SK-N-SH treated with all-trans-retinoic acid at 6 μM for 48 hours (cell line): ENCODE data around the gene GCGR.

Experiments
- OSR1 ChIP-seq: fragments of 250-450 bp; sonication (Bioruptor Pico); IDR thresholded peaks from 2 replicates; pipeline ENCODE4 v1.8.0; 2022; ENCODE audit warnings: moderate library complexity, mild to moderate bottlenecking, inconsistent platforms
- TCF4 ChIP-seq: fragments of 250-450 bp; sonication (Bioruptor Pico); IDR thresholded peaks from 2 replicates; pipeline ENCODE4 v1.8.0; 2021; ENCODE audit warnings: mild to moderate bottlenecking, moderate library complexity, borderline replicate concordance
- ZFP3 ChIP-seq: fragments of 250-450 bp; sonication (Bioruptor Pico); IDR thresholded peaks from 2 replicates; pipeline ENCODE4 v1.5.0; 2020; ENCODE audit warnings: mild to moderate bottlenecking, moderate library complexity
- TF ChIP-seq, protein P1 (sequence below): fragments of 250-450 bp; sonication (Bioruptor Pico); IDR thresholded peaks from 2 replicates; pipeline ENCODE4 v1.5.0; 2020; ENCODE audit warnings: mild to moderate bottlenecking, moderate library complexity
- TF ChIP-seq, protein P2 (sequence below): fragments of 250-450 bp; sonication (Bioruptor Pico); IDR thresholded peaks from 2 replicates; pipeline ENCODE4 v1.5.1; 2020; ENCODE audit warnings: low read depth, mild to moderate bottlenecking, moderate library complexity

DNA sequence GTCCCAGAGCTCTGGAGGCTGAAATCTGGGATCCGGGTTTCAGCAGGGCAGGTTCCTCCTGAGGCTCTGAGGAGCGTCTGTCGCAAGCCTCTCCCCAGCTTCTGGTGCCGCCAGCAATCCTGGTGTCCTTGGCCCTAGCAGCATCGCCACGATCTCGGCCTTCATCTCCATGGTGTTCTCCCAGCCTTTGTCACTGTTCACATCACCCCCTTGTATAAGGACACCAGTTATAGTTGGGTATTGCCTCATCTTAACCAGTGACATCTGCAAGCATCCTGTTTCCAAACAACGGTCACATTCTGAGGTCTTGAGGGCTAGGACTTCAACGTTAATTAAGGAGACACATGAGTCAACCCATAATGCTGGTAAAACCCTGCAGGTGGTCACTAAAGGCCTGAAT is 33.7 kb downstream of the GCGR start:
- TF ChIP-seq, protein P1, sequence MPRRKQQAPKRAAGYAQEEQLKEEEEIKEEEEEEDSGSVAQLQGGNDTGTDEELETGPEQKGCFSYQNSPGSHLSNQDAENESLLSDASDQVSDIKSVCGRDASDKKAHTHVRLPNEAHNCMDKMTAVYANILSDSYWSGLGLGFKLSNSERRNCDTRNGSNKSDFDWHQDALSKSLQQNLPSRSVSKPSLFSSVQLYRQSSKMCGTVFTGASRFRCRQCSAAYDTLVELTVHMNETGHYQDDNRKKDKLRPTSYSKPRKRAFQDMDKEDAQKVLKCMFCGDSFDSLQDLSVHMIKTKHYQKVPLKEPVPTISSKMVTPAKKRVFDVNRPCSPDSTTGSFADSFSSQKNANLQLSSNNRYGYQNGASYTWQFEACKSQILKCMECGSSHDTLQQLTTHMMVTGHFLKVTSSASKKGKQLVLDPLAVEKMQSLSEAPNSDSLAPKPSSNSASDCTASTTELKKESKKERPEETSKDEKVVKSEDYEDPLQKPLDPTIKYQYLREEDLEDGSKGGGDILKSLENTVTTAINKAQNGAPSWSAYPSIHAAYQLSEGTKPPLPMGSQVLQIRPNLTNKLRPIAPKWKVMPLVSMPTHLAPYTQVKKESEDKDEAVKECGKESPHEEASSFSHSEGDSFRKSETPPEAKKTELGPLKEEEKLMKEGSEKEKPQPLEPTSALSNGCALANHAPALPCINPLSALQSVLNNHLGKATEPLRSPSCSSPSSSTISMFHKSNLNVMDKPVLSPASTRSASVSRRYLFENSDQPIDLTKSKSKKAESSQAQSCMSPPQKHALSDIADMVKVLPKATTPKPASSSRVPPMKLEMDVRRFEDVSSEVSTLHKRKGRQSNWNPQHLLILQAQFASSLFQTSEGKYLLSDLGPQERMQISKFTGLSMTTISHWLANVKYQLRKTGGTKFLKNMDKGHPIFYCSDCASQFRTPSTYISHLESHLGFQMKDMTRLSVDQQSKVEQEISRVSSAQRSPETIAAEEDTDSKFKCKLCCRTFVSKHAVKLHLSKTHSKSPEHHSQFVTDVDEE (CRISPR knock-in tag), result no peak
- TF ChIP-seq TCF4 (CRISPR knock-in tag), result no peak
- TF ChIP-seq ZFP3 (CRISPR knock-in tag), result no peak
- no peak for TF ChIP-seq OSR1 (CRISPR knock-in tag)
- TF ChIP-seq, protein P2, sequence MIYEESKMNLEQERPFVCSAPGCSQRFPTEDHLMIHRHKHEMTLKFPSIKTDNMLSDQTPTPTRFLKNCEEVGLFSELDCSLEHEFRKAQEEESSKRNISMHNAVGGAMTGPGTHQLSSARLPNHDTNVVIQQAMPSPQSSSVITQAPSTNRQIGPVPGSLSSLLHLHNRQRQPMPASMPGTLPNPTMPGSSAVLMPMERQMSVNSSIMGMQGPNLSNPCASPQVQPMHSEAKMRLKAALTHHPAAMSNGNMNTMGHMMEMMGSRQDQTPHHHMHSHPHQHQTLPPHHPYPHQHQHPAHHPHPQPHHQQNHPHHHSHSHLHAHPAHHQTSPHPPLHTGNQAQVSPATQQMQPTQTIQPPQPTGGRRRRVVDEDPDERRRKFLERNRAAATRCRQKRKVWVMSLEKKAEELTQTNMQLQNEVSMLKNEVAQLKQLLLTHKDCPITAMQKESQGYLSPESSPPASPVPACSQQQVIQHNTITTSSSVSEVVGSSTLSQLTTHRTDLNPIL (CRISPR knock-in tag), result no peak
